Liver (tissue), 9 donors: ENCODE measurements around the gene CDH13. TPM values are rescaled to one million over a fixed set of nuclear protein-coding genes. Genes with fewer than 3 reads are reported as not detected.

Source experiments
- DNase-seq: peaks from one replicate; pipeline ENCODE4 v3.0.0-alpha.2; 2017; ENCODE audit warnings: low spot score
- H3K27ac ChIP-seq, 2 donors: one replicate each; pipeline ENCODE4 v1.7.0; 2013; ENCODE audit warnings: inconsistent platforms in 2 of 2, low read length in 2 of 2, control low read depth in 1 of 2, low read depth in 1 of 2, mild to moderate bottlenecking in 1 of 2
- H3K27me3 ChIP-seq, 4 donors: one replicate each; pipeline versions ENCODE4 v1.6.1 to v1.7.0; 2013; ENCODE audit warnings: low read length in 3 of 4, inconsistent platforms in 1 of 4, mild to moderate bottlenecking in 1 of 4, moderate library complexity in 1 of 4; ENCODE audit not compliant: control insufficient read depth in 4 of 4, insufficient read depth in 4 of 4
- H3K36me3 ChIP-seq, 4 donors: one replicate each; pipeline versions ENCODE4 v1.6.1 to v1.7.0; 2013; ENCODE audit warnings: low read length in 3 of 4, mild to moderate bottlenecking in 3 of 4, low read depth in 1 of 4, moderate library complexity in 1 of 4; ENCODE audit not compliant: control insufficient read depth in 4 of 4, insufficient read depth in 3 of 4
- H3K4me1 ChIP-seq, 4 donors: one replicate each; pipeline versions ENCODE4 v1.6.1 to v1.7.0; 2013; ENCODE audit warnings: low read length in 3 of 4, mild to moderate bottlenecking in 3 of 4, moderate library complexity in 1 of 4; ENCODE audit not compliant: control insufficient read depth in 4 of 4, insufficient read depth in 4 of 4
- H3K4me3 ChIP-seq, 3 donors: one replicate each; pipeline versions ENCODE4 v1.6.1 to v1.7.0; 2013; ENCODE audit warnings: low read length in 3 of 3, control low read depth in 1 of 3, low read depth in 1 of 3, mild to moderate bottlenecking in 1 of 3
- H3K9ac ChIP-seq, 2 donors: one replicate each; pipeline ENCODE4 v1.7.0; 2013; ENCODE audit warnings: low read length in 2 of 2, mild to moderate bottlenecking in 2 of 2, moderate library complexity in 2 of 2, control low read depth in 1 of 2, low read depth in 1 of 2
- H3K9me3 ChIP-seq, 4 donors: one replicate each; pipeline versions ENCODE4 v1.6.1 to v1.7.0; 2013; ENCODE audit warnings: low read length in 3 of 4; ENCODE audit not compliant: control insufficient read depth in 4 of 4
- EGR1 ChIP-seq, 2 donors: IDR thresholded peaks; 2 replicates each; pipeline ENCODE4 v1.6.1; 2016 to 2018; ENCODE audit warnings: antibody characterized with exemption in 2 of 2, low read depth in 2 of 2
- FOXA1 ChIP-seq: IDR thresholded peaks from 2 replicates; pipeline ENCODE4 v1.6.1; 2016; ENCODE audit warnings: antibody characterized with exemption
- FOXA2 ChIP-seq: IDR thresholded peaks from 2 replicates; pipeline ENCODE4 v1.6.1; 2016; ENCODE audit warnings: antibody characterized with exemption
- RAD21 ChIP-seq, 2 donors: IDR thresholded peaks; 2 replicates each; pipeline ENCODE4 v1.6.1; 2016; ENCODE audit warnings: antibody characterized with exemption in 2 of 2, mild to moderate bottlenecking in 2 of 2
- TAF1 ChIP-seq: conservative IDR thresholded peaks from 2 replicates; pipeline ENCODE4 v1.6.1; 2016; ENCODE audit warnings: antibody characterized with exemption, mild to moderate bottlenecking
- WGBS: extraction: QIAGEN DNeasy Blood & Tissue Kit; methylation state at CpG from one replicate; pipeline ENCODE4 v1.1.7; 2013; 5-methylcytosine and 5-hydroxymethylcytosine counted together
- polyA plus RNA-seq, 2 donors: library from polyadenylated mRNA; stranded (reverse) in 1 of 2; unstranded in 1 of 2; fragments of 200-250 nt in 1 of 2; fragments of >200 nt in 1 of 2; fragmentation: Nextera tagmentation in 1 of 2; extraction: Ambion mirVana in 1 of 2; gene quantifications; one replicate each; pipeline versions ENCODE4 v1.2.1 to v1.2.3, GENCODE V29; 2013 to 2015
- total RNA-seq, 2 donors: library from RNA; depleted of rRNA; stranded (reverse); fragments of >200 nt; gene quantifications; one replicate each; pipeline ENCODE4 v1.2.3, GENCODE V29; 2014
- TF ChIP-seq, protein P1 (sequence below): IDR thresholded peaks from 2 replicates; pipeline ENCODE4 v1.6.1; 2016; ENCODE audit warnings: antibody characterized with exemption
- TF ChIP-seq, protein P2 (sequence below): fragments of 150-350 bp; IDR thresholded peaks from 2 replicates; pipeline ENCODE4 v1.5.1; 2017; ENCODE audit warnings: improper control_type of control experiment, low read depth, low read length; ENCODE audit not compliant: missing input control
- TF ChIP-seq, protein P3 (sequence below): IDR thresholded peaks from 2 replicates; pipeline ENCODE4 v1.6.1; 2016; ENCODE audit warnings: antibody characterized with exemption, mild to moderate bottlenecking
- donor health status: healthy.
- donor health status: healthy.
- donor health status: healthy.
- donor health status: healthy.
- donor health status: healthy.

Gene CDH13
- total and polyA plus RNA-seq, 4 donors, result 0.21 to 1.5 (median 0.58) TPM

DNA sequence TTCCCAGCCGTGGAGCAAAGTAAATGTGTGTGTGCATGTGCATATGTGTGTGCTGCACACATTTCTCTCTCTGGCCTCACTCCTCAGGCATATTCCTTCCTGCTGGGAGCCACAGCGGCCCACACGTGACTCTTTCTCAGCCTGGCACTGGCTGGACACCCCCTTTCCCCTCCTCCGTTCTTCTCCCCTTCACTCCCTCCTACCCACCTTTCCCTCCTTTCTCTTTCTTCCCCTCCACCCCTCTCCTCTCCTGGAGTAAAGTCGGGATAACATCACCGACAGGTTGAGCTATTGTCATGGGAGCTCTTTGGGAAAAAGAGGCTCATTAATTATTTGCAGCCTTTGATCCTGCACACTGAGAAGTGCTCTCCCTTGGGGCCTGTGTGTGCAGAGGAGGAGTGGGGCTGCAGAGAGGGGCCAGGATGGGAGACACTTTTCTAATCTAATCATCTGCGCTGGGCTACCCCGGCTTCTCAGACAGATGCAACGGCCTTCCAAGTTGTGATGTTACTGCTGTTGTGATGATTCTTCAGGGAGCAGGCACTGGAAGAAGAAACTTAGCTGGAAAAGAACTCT, 1054.7 kb downstream of the CDH13 start:
- Histone ChIP-seq H3K9ac (no peak overlapping the region), H3K9me3 (no peaks in the 10 kb centered on the region), H3K27me3 (no peaks in the 10 kb centered on the region), H3K4me1 (no peaks in the 10 kb centered on the region), H3K4me3 (no peak overlapping the region), H3K27ac (no peak overlapping the region), H3K36me3 (no peaks in the 10 kb centered on the region)
- TF ChIP-seq RAD21 (IDR thresholded peaks at IDR 0.05), result no peak
- TF ChIP-seq FOXA1, result no peak
- no peak for TF ChIP-seq EGR1 (IDR thresholded peaks at IDR 0.05; ENCODE audit: low read depth in 2 of 2)
- TF ChIP-seq, protein P1, sequence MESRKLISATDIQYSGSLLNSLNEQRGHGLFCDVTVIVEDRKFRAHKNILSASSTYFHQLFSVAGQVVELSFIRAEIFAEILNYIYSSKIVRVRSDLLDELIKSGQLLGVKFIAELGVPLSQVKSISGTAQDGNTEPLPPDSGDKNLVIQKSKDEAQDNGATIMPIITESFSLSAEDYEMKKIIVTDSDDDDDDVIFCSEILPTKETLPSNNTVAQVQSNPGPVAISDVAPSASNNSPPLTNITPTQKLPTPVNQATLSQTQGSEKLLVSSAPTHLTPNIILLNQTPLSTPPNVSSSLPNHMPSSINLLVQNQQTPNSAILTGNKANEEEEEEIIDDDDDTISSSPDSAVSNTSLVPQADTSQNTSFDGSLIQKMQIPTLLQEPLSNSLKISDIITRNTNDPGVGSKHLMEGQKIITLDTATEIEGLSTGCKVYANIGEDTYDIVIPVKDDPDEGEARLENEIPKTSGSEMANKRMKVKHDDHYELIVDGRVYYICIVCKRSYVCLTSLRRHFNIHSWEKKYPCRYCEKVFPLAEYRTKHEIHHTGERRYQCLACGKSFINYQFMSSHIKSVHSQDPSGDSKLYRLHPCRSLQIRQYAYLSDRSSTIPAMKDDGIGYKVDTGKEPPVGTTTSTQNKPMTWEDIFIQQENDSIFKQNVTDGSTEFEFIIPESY, result no peak
- TF ChIP-seq, protein P2, sequence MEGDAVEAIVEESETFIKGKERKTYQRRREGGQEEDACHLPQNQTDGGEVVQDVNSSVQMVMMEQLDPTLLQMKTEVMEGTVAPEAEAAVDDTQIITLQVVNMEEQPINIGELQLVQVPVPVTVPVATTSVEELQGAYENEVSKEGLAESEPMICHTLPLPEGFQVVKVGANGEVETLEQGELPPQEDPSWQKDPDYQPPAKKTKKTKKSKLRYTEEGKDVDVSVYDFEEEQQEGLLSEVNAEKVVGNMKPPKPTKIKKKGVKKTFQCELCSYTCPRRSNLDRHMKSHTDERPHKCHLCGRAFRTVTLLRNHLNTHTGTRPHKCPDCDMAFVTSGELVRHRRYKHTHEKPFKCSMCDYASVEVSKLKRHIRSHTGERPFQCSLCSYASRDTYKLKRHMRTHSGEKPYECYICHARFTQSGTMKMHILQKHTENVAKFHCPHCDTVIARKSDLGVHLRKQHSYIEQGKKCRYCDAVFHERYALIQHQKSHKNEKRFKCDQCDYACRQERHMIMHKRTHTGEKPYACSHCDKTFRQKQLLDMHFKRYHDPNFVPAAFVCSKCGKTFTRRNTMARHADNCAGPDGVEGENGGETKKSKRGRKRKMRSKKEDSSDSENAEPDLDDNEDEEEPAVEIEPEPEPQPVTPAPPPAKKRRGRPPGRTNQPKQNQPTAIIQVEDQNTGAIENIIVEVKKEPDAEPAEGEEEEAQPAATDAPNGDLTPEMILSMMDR, result no peak
- TF ChIP-seq TAF1, result no peak
- TF ChIP-seq, protein P3, sequence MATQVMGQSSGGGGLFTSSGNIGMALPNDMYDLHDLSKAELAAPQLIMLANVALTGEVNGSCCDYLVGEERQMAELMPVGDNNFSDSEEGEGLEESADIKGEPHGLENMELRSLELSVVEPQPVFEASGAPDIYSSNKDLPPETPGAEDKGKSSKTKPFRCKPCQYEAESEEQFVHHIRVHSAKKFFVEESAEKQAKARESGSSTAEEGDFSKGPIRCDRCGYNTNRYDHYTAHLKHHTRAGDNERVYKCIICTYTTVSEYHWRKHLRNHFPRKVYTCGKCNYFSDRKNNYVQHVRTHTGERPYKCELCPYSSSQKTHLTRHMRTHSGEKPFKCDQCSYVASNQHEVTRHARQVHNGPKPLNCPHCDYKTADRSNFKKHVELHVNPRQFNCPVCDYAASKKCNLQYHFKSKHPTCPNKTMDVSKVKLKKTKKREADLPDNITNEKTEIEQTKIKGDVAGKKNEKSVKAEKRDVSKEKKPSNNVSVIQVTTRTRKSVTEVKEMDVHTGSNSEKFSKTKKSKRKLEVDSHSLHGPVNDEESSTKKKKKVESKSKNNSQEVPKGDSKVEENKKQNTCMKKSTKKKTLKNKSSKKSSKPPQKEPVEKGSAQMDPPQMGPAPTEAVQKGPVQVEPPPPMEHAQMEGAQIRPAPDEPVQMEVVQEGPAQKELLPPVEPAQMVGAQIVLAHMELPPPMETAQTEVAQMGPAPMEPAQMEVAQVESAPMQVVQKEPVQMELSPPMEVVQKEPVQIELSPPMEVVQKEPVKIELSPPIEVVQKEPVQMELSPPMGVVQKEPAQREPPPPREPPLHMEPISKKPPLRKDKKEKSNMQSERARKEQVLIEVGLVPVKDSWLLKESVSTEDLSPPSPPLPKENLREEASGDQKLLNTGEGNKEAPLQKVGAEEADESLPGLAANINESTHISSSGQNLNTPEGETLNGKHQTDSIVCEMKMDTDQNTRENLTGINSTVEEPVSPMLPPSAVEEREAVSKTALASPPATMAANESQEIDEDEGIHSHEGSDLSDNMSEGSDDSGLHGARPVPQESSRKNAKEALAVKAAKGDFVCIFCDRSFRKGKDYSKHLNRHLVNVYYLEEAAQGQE, result no peak
- no peak for TF ChIP-seq FOXA2
- 50% methylated on average over 9 of the region's 9 CpGs for WGBS
- DNase-seq, result no peak

DNA sequence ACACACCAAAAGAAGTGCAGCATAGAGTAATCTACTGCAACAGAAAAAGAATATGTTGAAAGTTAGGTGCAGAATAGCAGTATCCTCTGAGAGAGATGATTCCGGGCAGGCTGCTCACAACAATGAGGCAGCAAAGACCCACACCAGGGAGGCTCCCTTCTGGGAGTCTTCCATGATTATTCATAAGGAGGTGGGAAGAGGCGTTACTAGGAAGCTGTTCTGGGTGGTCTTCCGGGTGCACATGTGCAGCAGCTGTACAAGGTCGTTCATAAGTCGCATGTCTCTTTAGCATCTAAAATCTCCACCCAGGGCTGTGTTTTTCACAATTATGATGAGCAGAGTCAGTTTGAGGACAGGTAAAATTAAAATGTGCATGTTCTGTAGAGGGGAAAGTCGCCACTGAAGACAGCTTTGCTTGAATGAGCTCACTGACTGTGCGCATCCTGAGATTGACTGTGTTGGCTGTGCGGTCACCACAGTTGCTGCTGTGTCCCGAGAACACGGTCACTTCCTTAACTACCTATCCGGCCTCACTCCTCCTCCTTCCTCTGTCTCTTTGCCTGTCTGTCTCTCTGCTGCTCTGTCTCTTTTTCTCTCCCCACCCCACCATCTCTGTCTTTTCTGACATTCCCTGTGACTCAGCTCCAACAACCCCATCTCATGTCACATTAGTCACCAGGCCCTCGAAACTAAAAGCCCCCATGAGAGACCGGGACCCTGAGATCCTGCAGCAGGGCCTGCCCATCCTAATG, 1055.5 kb downstream of the CDH13 start:
- Histone ChIP-seq H3K9ac (no peak overlapping the region), H3K27ac (no peak overlapping the region), H3K4me1 (no peaks in the 10 kb centered on the region), H3K4me3 (no peak overlapping the region), H3K27me3 (no peaks in the 10 kb centered on the region), H3K9me3 (no peaks in the 10 kb centered on the region), H3K36me3 (no peaks in the 10 kb centered on the region)
- DNase-seq, result no peak
- TF ChIP-seq FOXA2 (no peak), TAF1 (no peak)
- TF ChIP-seq, protein P2, result no peak
- WGBS, result 68% methylated on average over 13 of the region's 13 CpGs
